Measurements from ENCODE around the gene EBPL. TPM values are rescaled to one million over a fixed set of nuclear protein-coding genes. Genes with fewer than 3 reads are reported as not detected.

The EBPL gene
- total RNA-seq (10 to 100 TPM in 1 of 9 donors, 1 to 10 TPM in 8; 3.2 to 13.8 (median 5.8) TPM), polyA plus RNA-seq (1 to 10 TPM; 5.3 to 8.5 TPM)
- long read RNA-seq, donor 1, partial matches to known transcripts: 0 of 2 reads
- long read RNA-seq, donor 1, other reads (novel, unspliced or antisense): 0 of 2 reads
- long read RNA-seq, donor 2, partial matches to known transcripts: 2 of 2 reads
- long read RNA-seq, donor 2, other reads (novel, unspliced or antisense): 0 of 2 reads
- long read RNA-seq, donor 3, partial matches to known transcripts: 0 of 6 reads
- long read RNA-seq, donor 3, other reads (novel, unspliced or antisense): 0 of 6 reads

GRCh38 chr13:49690995-49691784, at the start of gene EBPL:
Gene EBPL (minus strand): TSS chr13:49691486. CDS start chr13:49691424, 62 bp downstream.
- ATAC-seq (peak; percentile 96 to 100 (median 100)), DNase-seq (peak; percentile 91 to 96 (median 94))
- peak in 1 of 2 donors; percentile 23 for TF ChIP-seq POLR2A (IDR thresholded peaks at IDR 0.05)
- TF ChIP-seq CTCF (IDR thresholded peaks at IDR 0.05): peak in 2 of 12 donors; percentile 8 to 11
- Histone ChIP-seq H3K9me3 (no peaks in the 10 kb centered on the region), H3K36me3 (peaks cover 0 to 9% (median 0%) of the 10 kb centered on the region in 9 donors), H3K4me1 (peaks cover 0 to 15% (median 6%) of the 10 kb centered on the region in 12 donors), H3K27me3 (no peaks in the 10 kb centered on the region), H3K27ac (peak within 1 kb of the TSS; percentile 17 to 90 (median 76)), H3K4me3 (peak within 1 kb of the TSS; percentile 18 to 97 (median 74))
- 1 to 3% (median 1%) methylated on average over 26 to 67 of the region's 67 CpGs for WGBS, 4 donors
- intact Hi-C loops (cut with DNase I): loop anchor here in 7 of 10 donors (5.0 to 10.0 kb wide), 2 partner anchors 94 to 101 kb away; partner anchors contain the start of gene KPNA3 (in 5 of the 7)

- TF ChIP-seq CTCF (IDR thresholded peaks at IDR 0.05) (no peak), POLR2A (IDR thresholded peaks at IDR 0.05) (no peak)
- DNase-seq: no peak
- Histone ChIP-seq H3K27ac (no peak overlapping the region), H3K9me3 (no peaks in the 10 kb centered on the region), H3K27me3 (no peaks in the 10 kb centered on the region), H3K4me1 (no peaks in the 10 kb centered on the region), H3K4me3 (no peak overlapping the region), H3K36me3 (peaks cover 0 to 39% (median 20%) of the 10 kb centered on the region in 9 donors)
- intact Hi-C loops (cut with DNase I): no loop called here
- WGBS, 4 donors: 88 to 93% (median 92%) methylated on average over 2 of the region's 2 CpGs
- ATAC-seq: no peak
Observed at GRCh38 chr13:49740870-49741269, 49.6 kb upstream of the EBPL start.

- 86 to 95% (median 92%) methylated on average over 5 of the region's 5 CpGs for WGBS, 4 donors
Observed at GRCh38 chr13:49739498-49740187, 48.4 kb upstream of the EBPL start.

More at GRCh38 chr13:49739498-49740187, 48.4 kb upstream of the EBPL start:
- ATAC-seq: no peak
- Histone ChIP-seq H3K9me3 (no peaks in the 10 kb centered on the region), H3K27me3 (no peaks in the 10 kb centered on the region), H3K27ac (no peak overlapping the region), H3K36me3 (peaks cover 0 to 27% (median 10%) of the 10 kb centered on the region in 9 donors), H3K4me1 (no peaks in the 10 kb centered on the region), H3K4me3 (no peak overlapping the region)
- no peak for DNase-seq
- intact Hi-C loops (cut with DNase I): loop anchor here in 1 of 10 donors (5.0 kb wide), 1 partner anchor 48 kb away; no protein-coding TSS in a partner anchor
- no peak for TF ChIP-seq CTCF (IDR thresholded peaks at IDR 0.05)
- no peak for TF ChIP-seq POLR2A (IDR thresholded peaks at IDR 0.05)

Measured in heart left ventricle (tissue), 16 donors.